ENCODE data around the gene LYG1. TPM values are rescaled to one million over a fixed set of nuclear protein-coding genes. Genes with fewer than 3 reads are reported as not detected.

The LYG1 gene
- total RNA-seq: 0.45 TPM in 1 of 2 replicates, not detected in the other

DNA sequence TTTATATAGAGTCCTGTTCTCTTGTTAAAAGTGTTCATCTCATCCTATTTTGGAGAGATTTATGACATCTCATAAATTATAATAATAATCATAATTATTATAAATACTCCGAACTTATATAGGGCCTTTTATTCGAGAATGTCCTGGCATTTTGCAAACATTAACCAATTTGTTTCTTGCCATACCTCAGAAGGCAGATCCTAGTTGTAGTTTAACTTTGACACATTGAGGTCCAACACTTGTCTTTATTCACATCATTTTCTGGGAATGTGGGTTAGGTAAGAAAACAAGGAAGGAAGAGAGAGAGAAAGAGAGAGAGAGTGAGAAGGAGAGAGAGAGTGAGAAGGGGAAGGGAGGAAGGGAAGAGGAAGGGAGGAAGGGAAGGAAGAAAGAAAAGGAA is at the start of gene LYG1:
Gene LYG1, minus strand, starts transcription at position 101 of the 400 bp plus-strand sequence. CDS start 5,527 bp downstream, outside the sequence.

DNA sequence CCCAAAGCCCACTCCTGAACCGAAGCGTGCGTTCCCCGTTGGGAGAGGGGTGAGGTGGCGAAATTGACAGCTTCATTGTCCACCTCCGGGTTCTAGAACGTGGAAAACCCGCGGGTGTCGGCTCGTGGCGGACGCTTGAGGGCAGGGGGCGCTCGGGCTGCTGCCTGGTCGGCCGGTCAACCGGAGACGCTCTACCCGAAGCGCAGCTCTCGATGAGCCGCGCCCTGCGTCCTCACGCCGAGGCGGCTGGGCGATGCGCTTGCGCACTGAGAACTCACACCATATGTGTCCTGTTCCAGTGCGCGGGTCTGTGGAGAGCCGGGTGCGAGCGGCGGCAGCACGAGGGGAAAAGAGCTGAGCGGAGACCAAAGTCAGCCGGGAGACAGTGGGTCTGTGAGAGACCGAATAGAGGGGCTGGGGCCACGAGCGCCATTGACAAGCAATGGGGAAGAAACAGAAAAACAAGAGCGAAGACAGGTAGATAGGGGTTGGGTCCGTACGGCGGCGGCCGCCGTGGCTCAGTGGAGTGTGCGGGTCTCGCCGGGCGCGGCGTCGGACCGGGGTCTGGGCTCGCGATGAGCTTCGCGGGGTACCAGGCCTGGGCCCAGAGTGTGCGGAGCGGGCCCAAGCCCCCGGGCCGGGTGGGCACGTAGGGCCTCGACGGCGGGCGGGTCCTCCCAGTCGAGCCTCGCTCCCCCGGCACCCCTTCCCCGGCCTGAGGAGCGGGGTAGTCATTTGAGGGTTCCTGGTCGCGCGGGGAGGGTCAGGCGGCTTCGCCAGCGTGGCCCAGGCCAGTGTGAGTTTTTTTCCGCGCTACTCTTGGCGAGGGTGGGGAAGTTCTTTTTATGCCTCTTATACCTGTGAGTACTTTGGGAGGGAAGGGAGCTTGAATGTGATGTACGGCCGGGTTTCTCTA is 36.4 kb upstream of the LYG1 start, which contains the start of gene EIF5B:
Gene EIF5B, plus strand, starts transcription at position 277 of the 916 bp plus-strand sequence. Its CDS starts 166 bp downstream, at position 443.

DNA sequence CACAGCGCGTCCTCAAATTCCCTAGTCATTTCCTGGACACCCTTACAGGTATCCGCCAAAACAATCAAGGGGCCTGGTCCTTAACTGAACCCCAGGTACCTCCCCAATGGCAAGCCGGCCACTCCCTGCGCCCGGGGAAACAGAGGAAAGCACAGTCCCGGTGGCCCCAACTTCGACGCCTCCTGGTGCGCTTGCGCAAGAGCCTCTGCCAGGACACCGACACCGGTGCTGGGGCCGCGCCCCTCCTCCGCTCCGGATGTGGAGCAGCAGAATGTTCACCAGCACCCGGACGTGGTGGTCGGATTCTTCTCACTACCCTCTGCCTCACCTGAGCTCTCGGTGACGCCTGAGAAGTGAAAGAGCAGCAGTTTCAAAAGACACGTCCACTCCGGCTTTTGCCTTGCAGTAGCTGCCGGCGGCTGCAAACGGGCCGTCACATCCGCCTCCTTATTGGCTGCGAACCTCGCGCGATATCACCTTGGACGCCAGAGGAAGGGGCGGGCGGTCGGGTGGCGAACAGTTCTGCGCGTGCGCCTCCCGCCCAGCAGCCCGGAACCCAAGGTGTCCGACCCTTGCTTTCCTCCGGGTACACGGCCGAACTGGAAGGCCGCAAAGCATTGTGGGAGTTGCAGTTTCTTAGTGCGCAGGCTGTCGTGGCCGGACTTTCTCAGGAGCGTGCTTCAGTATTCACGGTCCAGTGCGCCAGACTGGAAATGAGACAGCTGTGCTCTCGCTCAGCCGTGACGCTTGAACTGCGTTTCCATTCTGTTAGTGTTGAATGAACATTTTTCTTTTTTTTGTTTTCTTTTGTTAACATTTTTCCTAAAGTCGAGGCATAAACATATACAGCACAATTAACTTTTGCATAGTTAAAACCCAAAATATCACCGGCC is 35.2 kb upstream of the LYG1 start, which contains the start of gene TXNDC9:
Gene TXNDC9, minus strand, starts transcription at position 423 of the 893 bp plus-strand sequence. CDS start 3,123 bp downstream, outside the sequence.

DNA sequence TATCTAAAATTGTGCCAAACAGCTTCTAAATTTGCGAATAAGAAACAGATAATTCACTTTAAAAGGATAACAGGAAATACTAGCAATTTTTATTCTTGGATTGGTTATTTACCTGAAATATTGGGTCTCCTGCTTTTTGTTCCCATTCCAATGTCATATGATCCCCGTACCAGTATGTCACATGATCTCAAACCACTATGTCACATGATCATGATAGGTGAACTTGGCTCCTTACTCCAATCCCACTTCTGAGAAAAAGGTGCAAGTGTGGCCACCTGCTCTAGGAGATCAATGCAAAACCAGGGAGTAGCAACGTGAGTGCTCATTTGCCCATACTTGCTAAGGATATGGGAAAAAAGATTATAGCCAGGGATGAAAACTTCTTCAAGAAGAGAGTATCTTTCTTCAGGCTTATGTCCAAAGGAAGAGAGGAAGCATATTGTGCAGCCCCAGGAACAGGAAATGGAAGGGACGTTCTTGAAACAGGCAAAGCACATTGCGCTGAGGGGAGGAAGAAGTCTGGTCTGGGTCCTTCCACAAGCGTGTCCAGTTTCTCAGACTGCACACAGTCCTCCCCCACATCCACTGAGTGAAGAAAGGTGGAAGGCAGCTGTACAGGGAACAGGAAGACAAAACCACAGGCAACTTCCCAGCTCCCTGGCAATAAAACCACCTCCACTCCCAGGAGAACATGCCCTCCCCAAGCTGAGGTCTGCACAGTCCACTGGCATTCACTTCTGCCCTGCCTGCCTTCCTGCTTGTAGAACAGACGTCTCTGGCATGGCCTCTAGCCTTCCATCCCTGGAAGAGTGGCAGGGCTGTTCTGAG is 45.3 kb downstream of the LYG1 start, which contains the start of gene LYG2:
Gene LYG2, minus strand, starts transcription at position 176 of the 828 bp plus-strand sequence. CDS start 1,406 bp downstream, outside the sequence.

Other genes starting within 250 kb of the LYG1 start
- gene C2orf15, start 159.5 kb downstream of the LYG1 start, total RNA-seq: not detected in 2 replicates
- 0.17 and 4.3 TPM in 2 replicates for gene TSGA10, start 146.3 kb downstream of the LYG1 start, total RNA-seq
- gene LIPT1, start 146.2 kb downstream of the LYG1 start, total RNA-seq: 2.1 and 8.7 TPM in 2 replicates
- 16.8 and 24.9 TPM in 2 replicates for gene MITD1, start 120.1 kb downstream of the LYG1 start, total RNA-seq
- 27.9 and 33.3 TPM in 2 replicates for gene MRPL30, start 120.0 kb downstream of the LYG1 start, total RNA-seq
- not detected in 2 replicates for gene LYG2, start 45.5 kb downstream of the LYG1 start, total RNA-seq
- 41.6 and 55.0 TPM in 2 replicates for gene TXNDC9, start 35.1 kb upstream of the LYG1 start, total RNA-seq
- 9.6 and 14.3 TPM in 2 replicates for gene EIF5B, start 36.2 kb upstream of the LYG1 start, total RNA-seq
- 7.9 and 10.8 TPM in 2 replicates for gene REV1, start 188.8 kb upstream of the LYG1 start, total RNA-seq